Psoas muscle (tissue), 8 donors: ENCODE measurements around the gene CSF3. TPM values are rescaled to one million over a fixed set of nuclear protein-coding genes. Genes with fewer than 3 reads are reported as not detected.

Experiments
- ATAC-seq, 4 donors: fragments of 200-7000 bp; cut with Tn5 transposase; one replicate each; pipeline ENCODE4 v1.9.1; 2020; ENCODE audit warnings: moderate library complexity in 3 of 4, mild to moderate bottlenecking in 2 of 4
- DNase-seq, 2 donors: peaks; one replicate each; pipeline ENCODE4 v3.0.0-alpha.2; 2020
- H3K27ac ChIP-seq: fragments of 200-600 bp; one replicate; pipeline ENCODE4 v1.8.0; 2022
- H3K27me3 ChIP-seq, 3 donors: fragments of 200-600 bp in 1 of 3; one replicate each; pipeline versions ENCODE4 v1.6.1 to v1.8.0; 2013 to 2022; ENCODE audit warnings: low read length in 2 of 3, mild to moderate bottlenecking in 2 of 3, moderate library complexity in 1 of 3; ENCODE audit not compliant: insufficient read depth in 3 of 3
- H3K36me3 ChIP-seq, 2 donors: fragments of 200-600 bp in 1 of 2; one replicate each; pipeline versions ENCODE4 v1.6.1 to v1.8.0; 2013 to 2022; ENCODE audit warnings: low read depth in 1 of 2, mild to moderate bottlenecking in 1 of 2, moderate library complexity in 1 of 2; ENCODE audit not compliant: insufficient read depth in 1 of 2
- H3K4me1 ChIP-seq: fragments of 200-600 bp; one replicate; pipeline ENCODE4 v1.8.0; 2022
- H3K4me3 ChIP-seq: fragments of 200-600 bp; one replicate; pipeline ENCODE4 v1.8.0; 2022; ENCODE audit warnings: mild to moderate bottlenecking
- H3K9me3 ChIP-seq: fragments of 200-600 bp; one replicate; pipeline ENCODE4 v1.8.0; 2022
- CTCF ChIP-seq: fragments of 200-600 bp; IDR thresholded peaks from one replicate; pipeline ENCODE4 v1.8.0; 2022; ENCODE audit warnings: antibody characterized with exemption
- WGBS, 3 donors: extraction: QIAGEN DNeasy Blood & Tissue Kit; methylation state at CpG; one replicate each; pipeline versions ENCODE4 v1.1.6 to v1.1.7; 2013; 5-methylcytosine and 5-hydroxymethylcytosine counted together
- intact Hi-C, 2 donors: fragments of 100-400 bp; cut with DNase I; formaldehyde crosslinking; loops; one replicate each; pipeline versions ENCODE4 v1.11.0 to v1.14.2; 2022
- polyA plus RNA-seq, 3 donors: library from polyadenylated mRNA; stranded (reverse); fragments of 200-250 nt; gene quantifications; one replicate each; pipeline ENCODE4 v1.2.3, GENCODE V29; 2013
- total RNA-seq, 4 donors: library from RNA; stranded (reverse); fragmentation: NEBNext Ultra II Directional in 2 of 4; extraction: Animal tissue kit (Norgen Biotek cat#: 25700) in 2 of 4; gene quantifications; one replicate each; pipeline versions ENCODE4 v1.2.1 to v1.2.4, GENCODE V29; 2021 to 2023
- donor health status: healthy with polysubstance abuse.
- donor health status: DM: no; HTN: no; CAD: no; lungs with moderate emphysema.
- donor health status: Bipolar disorder and iron deficiency.
- donor health status: healthy.
- donor health status: DM: yes; HTN: yes; CAD: no.
- donor health status: DM: no; HTN: no; CAD: no.
- donor health status: DM: no; HTN: no; CAD: no.
- donor health status: DM: yes; HTN: yes; CAD: no.

CSF3 gene
- total and polyA plus RNA-seq, 7 donors, result 0.30 to 46.2 (median 3.9) TPM

- no peak for TF ChIP-seq CTCF
- WGBS, 3 donors, result 79 to 90% (median 89%) methylated on average over 6 of the region's 6 CpGs
Observed at GRCh38 chr17:39995438-39995837, 19.8 kb upstream of the CSF3 start.

GRCh38 chr17:39996162-39996561, 19.1 kb upstream of the CSF3 start:
- TF ChIP-seq CTCF, result no peak
- Histone ChIP-seq H3K9me3 (no peaks in the 10 kb centered on the region), H3K27me3 (no peaks in the 10 kb centered on the region), H3K27ac (no peak overlapping the region), H3K36me3 (peaks cover 20 to 75% of the 10 kb centered on the region in 2 donors), H3K4me1 (peaks cover 4% of the 10 kb centered on the region), H3K4me3 (no peak overlapping the region)
- no peak for DNase-seq
- 55 to 73% (median 59%) methylated on average over 8 of the region's 8 CpGs for WGBS, 3 donors
- intact Hi-C loops, result no loop called here
- peak in 1 of 4 donors; percentile 5 for ATAC-seq

More at GRCh38 chr17:39995438-39995837, 19.8 kb upstream of the CSF3 start:
- Histone ChIP-seq H3K4me3 (no peak overlapping the region), H3K4me1 (peaks cover 4% of the 10 kb centered on the region), H3K27me3 (no peaks in the 10 kb centered on the region), H3K9me3 (no peaks in the 10 kb centered on the region), H3K27ac (no peak overlapping the region), H3K36me3 (peaks cover 20 to 82% of the 10 kb centered on the region in 2 donors)
- peak in 1 of 4 donors; percentile 10 for ATAC-seq
- DNase-seq, result no peak
- intact Hi-C loops, result no loop called here

- peaks cover 20 to 68% of the 10 kb centered on the region in 2 donors for H3K36me3 ChIP-seq
- H3K27me3 ChIP-seq, result no peaks in the 10 kb centered on the region
- H3K9me3 ChIP-seq, result no peaks in the 10 kb centered on the region
- no peak overlapping the region for H3K4me3 ChIP-seq
- intact Hi-C loops, result no loop called here
- peaks cover 4% of the 10 kb centered on the region for H3K4me1 ChIP-seq
- ATAC-seq (peak; percentile 32 to 66 (median 54)), DNase-seq (peak; percentile 66 to 85)
- no peak for TF ChIP-seq CTCF
- WGBS, 3 donors, result 22 to 28% (median 24%) methylated on average over 6 of the region's 6 CpGs
- H3K27ac ChIP-seq, result no peak overlapping the region
Observed at GRCh38 chr17:39996800-39997199, 18.4 kb upstream of the CSF3 start.

GRCh38 chr17:39997543-39997942, 17.7 kb upstream of the CSF3 start:
- DNase-seq, result no peak
- H3K9me3 ChIP-seq, result no peaks in the 10 kb centered on the region
- TF ChIP-seq CTCF, result no peak
- WGBS, 3 donors, result 64 to 74% (median 65%) methylated on average over 3 to 4 of the region's 4 CpGs
- peaks cover 4% of the 10 kb centered on the region for H3K4me1 ChIP-seq
- H3K27ac ChIP-seq, result no peak overlapping the region
- no peaks in the 10 kb centered on the region for H3K27me3 ChIP-seq
- intact Hi-C loops, result no loop called here
- peak in 2 of 4 donors; percentile 2 to 17 for ATAC-seq
- H3K36me3 ChIP-seq, result peaks cover 15 to 61% of the 10 kb centered on the region in 2 donors
- no peak overlapping the region for H3K4me3 ChIP-seq

- ATAC-seq (peak in 3 of 4 donors; percentile 7 to 28 (median 22)), DNase-seq (no peak)
- Histone ChIP-seq H3K9me3 (no peaks in the 10 kb centered on the region), H3K27ac (no peak overlapping the region), H3K4me3 (no peak overlapping the region), H3K27me3 (no peaks in the 10 kb centered on the region), H3K4me1 (peaks cover 7% of the 10 kb centered on the region), H3K36me3 (peaks cover 9 to 46% of the 10 kb centered on the region in 2 donors)
- WGBS, 3 donors, result 78 to 80% (median 79%) methylated on average over 4 of the region's 4 CpGs
- intact Hi-C loops, result no loop called here
- no peak for TF ChIP-seq CTCF
Observed at GRCh38 chr17:39999067-39999466, 16.2 kb upstream of the CSF3 start.
